ENCODE measurements around the gene PACSIN3.

PACSIN3 gene

DNA sequence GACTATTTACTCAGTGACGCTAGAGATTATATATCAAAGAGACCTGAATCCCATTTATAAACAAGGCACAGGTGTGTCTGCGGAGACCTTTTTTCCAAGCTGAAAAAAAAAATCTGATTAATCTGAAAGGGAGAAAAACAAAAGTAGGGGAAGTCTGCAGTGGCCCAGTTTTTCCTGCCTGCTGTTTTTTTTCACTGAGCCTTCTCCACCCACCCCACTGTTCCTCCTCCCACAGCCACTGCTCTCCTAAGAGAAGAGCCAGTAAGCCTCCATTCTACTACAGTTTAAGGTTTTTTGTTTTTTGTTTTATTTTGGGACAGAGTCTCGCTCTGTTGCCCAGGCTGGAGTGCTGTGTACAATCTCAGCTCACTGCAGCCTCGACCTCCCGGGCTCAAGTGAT, 28.0 kb downstream of the PACSIN3 start:
- DNase-seq (ENCODE audit: insufficient read length, low spot score) (no peak), FAIRE-seq (no peak)
- TF ChIP-seq, protein P1, sequence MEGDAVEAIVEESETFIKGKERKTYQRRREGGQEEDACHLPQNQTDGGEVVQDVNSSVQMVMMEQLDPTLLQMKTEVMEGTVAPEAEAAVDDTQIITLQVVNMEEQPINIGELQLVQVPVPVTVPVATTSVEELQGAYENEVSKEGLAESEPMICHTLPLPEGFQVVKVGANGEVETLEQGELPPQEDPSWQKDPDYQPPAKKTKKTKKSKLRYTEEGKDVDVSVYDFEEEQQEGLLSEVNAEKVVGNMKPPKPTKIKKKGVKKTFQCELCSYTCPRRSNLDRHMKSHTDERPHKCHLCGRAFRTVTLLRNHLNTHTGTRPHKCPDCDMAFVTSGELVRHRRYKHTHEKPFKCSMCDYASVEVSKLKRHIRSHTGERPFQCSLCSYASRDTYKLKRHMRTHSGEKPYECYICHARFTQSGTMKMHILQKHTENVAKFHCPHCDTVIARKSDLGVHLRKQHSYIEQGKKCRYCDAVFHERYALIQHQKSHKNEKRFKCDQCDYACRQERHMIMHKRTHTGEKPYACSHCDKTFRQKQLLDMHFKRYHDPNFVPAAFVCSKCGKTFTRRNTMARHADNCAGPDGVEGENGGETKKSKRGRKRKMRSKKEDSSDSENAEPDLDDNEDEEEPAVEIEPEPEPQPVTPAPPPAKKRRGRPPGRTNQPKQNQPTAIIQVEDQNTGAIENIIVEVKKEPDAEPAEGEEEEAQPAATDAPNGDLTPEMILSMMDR (IDR thresholded peaks at IDR 0.05; ENCODE audit: insufficient read depth, missing control alignments) = no peak

DNA sequence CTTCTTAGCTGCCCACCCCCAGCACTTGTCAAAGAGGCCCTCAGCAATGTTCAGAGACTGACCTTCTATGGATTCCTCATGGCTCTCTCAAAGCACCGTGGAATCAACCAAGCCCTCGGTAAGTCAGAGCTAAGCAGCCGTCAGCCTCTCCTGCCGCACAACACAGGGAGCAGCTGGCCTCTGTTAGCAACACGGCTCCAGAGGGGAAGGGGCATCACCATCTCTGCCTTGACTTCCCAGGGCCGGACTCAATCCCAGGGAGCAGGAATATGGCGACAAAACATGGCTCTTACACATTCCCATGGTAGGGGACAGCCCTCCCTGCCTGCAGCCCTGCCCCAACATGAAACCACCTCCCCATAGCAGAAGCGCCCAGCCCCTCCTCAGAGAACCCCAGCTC, 28.4 kb downstream of the PACSIN3 start:
- FAIRE-seq (no peak), DNase-seq (ENCODE audit: insufficient read length, low spot score) (no peak)
- TF ChIP-seq, protein P1 (IDR thresholded peaks at IDR 0.05; ENCODE audit: insufficient read depth, missing control alignments) = no peak

DNA sequence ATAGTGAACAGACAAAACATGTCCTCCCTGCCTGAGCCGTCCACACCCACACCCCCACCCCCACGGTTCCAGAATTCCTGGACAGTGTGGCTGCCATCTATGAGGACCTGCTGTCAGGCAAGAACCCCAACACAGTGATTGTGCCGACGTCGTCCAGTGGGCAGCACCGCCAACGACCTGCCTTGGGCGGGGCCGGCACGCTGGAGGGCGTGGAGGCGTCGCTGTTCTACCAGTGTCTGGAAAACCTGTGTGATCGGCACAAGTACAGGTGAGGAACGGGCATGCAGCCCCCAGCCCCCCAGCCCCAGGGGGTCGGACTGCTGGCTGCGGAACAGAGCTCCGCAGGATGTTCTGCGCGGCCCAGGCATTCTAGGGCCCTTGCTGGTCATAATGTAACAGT, 29.3 kb downstream of the PACSIN3 start:
- no peak for DNase-seq (ENCODE audit: insufficient read length, low spot score)
- TF ChIP-seq, protein P1 (IDR thresholded peaks at IDR 0.05; ENCODE audit: insufficient read depth, missing control alignments) = no peak
- no peak for FAIRE-seq

DNA sequence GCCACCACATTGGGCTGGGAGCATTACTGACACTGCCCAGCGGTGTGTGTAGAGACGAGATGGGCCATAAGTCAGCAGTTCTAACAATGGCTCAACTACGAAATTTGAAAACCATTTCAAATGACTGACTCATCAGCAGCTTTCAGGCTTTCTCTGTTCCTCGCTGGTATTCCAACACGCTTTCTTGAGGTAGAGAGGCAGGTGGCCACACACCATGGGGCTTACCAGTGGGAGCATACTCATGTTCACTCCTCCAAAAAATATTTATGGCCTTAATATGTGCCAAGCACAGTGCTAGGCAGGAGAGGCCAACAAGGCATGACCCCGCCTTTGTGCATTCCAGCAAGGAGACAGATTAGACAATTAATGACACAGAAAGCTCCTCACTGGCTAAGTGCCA, 29.9 kb downstream of the PACSIN3 start:
- TF ChIP-seq, protein P1 (IDR thresholded peaks at IDR 0.05; ENCODE audit: insufficient read depth, missing control alignments) = no peak
- no peak for FAIRE-seq
- no peak for DNase-seq (ENCODE audit: insufficient read length, low spot score)

DNA sequence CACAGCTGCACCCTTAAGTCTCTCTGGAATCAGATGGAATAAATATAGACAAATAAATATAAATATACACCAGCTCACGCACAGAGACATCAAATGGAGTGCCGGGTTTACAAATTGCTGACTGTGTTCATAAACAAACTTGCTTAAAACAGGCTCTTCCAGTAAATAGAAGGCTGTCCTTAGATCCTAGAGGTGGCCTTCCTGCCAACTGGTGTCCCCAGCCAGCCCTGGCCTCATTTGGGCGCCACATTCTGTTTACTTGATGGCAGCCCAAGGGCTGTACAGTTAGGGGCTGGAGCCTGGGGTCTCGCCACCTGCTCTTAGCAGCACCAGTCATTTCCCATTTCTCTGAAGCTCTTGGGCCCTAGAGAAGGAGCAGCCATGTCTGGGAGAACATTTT, 30.4 kb downstream of the PACSIN3 start:
- FAIRE-seq (no peak), DNase-seq (ENCODE audit: insufficient read length, low spot score) (no peak)
- TF ChIP-seq, protein P1 (IDR thresholded peaks at IDR 0.05; ENCODE audit: insufficient read depth, missing control alignments) = no peak

DNA sequence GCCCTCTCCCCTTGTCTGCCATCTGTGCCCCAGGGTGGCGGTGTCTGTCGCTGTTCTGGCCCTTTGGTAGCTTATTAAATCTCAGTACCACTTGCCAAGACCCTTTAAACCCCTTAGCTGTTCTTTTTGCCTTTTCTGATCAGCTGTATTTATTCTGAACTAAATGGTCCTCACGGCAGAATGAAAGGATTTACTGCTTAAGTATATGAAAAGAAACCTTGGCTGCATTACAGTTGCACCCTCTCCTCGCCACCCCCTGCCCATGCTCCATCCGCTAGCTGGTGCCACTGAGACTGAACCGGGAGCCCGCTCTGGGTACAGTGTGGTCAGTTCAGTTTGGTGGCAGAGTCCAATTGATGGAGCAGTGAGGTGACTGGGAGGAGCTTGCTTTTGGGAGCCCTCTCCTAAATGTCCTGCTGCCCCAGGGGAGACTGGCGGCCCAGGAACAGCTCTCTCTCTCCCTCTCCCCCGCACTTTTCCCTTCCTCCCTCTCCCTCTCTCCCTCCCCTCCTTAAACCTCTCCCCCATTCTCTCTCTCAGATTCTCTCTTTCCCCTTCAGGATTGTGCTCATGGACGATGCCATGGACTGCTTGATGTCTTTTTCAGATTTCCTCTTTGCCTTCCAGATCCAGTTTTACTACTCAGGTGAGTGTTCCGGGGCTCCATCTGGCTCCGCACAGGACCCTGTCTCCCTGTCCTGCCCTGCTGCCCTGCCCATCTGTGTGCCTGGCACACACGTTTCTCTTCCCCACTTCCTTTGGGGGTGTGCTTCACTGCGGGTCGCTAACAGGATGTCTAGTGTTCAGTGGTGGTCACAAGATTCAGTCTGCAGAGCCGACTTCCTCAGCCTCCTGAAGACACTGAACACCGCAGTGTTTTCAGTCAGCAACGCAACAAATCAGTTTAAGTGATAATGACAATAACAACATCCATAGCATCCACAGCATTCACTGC, 31.3 kb downstream of the PACSIN3 start:
- DNase-seq (ENCODE audit: insufficient read length, low spot score) (no peak), FAIRE-seq (no peak)
- TF ChIP-seq, protein P1 (IDR thresholded peaks at IDR 0.05; ENCODE audit: insufficient read depth, missing control alignments) = no peak

All from D721Med (cell line).